HG02610 (cell line): Measurements from ENCODE around the gene ZNF678.
"Not testable (repeated sequence)": the region's sequence is repeated elsewhere in the genome, so short reads cannot be mapped to it uniquely, and the experiment has no call there.

Experiments used
- ATAC-seq: cut with Tn5 transposase; IDR thresholded peaks from one replicate; pipeline ENCODE4 v1.9.1; 2021; ENCODE audit warnings: mild to moderate bottlenecking, moderate library complexity; ENCODE audit not compliant: unreplicated experiment

The ZNF678 gene

DNA sequence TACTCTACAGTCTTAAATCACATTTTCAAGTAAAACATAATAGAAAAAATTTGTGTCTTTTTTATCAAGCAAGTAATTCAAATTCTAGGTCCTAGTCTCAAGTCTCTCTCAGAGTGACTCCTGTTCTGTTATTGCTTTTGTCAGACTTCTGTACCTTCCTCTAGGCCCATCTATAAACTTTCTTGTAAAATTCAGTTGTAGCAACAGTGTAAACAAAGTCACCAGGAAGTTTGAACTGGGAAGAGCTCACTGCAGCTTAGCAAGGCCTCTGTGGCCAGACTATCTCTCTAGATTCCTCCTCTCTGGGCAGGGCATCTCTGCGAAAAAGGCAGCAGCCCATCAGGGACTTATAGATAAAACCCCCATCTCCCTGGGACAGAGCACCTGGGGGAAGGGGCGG, 13.5 kb upstream of the ZNF678 start:
- no peak for ATAC-seq

DNA sequence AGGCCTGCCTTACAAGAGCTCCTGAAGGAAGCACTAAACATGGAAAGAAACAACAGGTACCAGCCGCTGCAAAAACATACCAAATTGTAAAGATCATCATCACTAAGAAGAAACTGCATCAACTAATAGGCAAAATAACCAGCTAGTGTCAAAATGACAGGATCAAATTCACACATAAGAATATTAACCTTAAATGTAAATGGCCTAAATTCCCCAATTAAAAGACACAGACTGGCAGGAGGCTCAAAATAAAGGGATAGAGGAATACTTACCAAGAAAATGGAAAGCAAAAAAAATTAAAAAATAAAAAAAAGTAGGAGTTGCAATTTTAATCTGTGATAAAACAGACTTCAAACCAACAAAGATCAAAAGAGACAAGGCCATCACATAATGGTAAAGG, 11.5 kb upstream of the ZNF678 start:
- not testable (repeated sequence) for ATAC-seq

DNA sequence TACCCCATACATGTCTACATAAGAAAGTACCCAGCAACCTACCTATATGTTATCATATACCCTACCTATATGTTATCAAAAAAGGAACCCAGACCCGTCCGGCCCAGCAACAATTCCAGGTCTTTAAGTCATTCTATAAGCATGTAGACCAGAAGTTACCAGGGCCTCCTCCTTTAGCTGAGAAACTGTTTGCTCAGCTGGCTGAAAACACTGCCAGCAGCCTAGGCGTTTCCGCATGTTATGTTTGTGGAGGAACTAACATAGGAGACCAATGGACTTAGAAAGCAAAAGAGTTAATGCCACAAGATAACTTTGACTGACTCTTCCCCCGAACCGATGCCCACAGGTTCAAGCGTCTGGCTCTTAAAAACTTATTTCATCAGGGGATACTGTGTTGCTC, 7.1 kb upstream of the ZNF678 start:
- ATAC-seq, result no peak

DNA sequence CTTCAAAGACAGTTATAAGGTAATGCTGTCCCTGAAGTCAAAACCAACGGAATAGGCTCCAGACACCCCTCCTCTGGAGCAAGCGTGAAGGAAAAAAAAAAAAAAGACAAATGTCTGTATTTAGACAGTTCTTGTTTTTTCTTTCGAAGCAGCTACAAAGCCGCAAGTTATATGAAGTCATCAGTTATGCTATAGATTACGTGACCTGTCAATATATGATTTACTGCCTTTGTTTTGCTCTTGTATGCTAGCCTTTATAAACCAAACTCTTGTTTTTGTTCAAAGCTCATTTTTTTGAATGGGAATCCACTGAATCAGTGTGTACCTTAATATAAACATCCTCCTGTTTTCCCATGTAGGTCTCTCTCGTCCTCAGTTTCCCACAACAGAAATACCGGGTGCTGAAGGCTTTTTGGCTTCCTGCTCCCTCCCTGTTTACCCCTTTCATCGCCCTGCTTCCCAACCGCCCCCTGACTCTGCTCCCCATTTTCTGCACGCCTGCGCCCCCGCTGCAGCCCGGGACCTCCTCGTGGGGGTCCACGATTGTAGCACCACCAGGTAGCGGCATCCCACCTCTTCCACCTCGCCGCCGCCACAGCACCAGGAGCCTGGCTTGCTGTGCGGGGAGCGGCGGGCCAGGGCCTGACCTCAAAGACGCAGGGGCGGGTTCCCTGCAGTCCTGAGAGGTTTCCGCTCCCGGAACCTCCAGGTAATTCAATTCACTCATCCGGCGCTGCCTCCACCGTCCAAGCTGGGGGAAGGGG, 5.2 kb upstream of the ZNF678 start:
- no peak for ATAC-seq

DNA sequence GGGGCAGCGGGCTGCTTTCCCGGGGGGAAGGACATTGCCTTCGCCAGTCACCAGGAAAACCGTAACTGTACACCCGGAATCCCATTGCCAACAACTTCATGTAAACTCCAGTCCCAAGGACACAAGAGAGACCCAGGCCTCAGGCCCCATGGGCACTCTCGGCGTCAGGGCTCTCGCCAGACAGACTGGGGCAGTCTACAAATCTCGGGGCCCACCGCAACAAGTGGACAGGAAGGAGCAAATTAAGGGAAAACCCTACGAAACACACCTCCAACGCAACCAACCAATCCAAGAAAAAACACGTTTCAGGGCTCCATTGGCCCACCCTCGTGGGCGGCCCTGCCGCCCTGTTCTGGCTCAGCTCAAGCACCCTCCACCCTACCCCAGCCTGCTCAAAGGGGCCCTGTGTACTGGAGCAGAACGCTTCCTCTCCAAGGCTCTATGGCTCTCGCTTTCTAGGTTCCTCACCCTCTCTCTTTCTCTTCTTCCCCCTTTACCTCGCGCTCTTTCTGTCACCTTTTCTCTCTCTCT, 4.6 kb upstream of the ZNF678 start:
- ATAC-seq, result no peak

DNA sequence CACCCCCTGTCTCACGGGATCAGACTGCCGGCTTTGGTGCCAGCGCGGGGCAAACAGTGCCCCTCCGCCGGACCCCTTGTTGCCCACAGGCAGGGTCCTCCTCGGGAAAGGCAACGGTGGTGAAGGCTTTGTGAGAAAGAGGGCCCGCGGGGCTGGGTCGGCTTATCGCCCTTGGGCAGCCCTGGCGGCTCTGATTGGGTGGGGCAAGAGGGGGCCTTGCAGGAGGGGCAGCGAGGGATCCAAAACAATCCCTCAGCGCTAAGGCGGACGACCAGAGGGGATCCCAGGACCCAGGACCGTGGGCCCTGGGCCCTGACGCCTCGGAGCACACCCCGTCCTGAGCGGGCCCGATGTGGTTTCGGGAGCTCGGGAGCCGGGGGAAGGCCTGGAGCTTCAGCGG, 3.9 kb upstream of the ZNF678 start:
- ATAC-seq, result no peak

DNA sequence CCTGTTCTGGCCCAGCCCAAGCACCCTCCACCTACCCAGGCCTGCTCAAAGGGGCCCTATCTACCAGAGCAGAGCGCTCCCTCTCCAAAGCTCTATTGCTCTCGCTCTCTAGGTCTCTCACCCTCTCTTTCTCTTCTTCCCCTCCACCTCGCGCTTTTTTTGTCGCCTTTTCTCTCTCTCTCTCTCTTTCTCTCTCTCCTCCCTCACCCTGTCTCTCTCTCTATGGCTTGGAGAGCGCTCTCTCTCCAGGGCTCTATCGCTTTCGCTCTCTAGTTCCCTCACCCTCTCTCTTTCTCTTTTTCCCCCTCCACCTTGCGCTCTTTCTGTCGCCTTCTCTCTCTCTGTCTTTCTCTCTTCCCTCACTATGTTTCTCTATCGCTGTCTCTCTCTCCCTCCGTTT, 3.4 kb upstream of the ZNF678 start:
- no peak for ATAC-seq

DNA sequence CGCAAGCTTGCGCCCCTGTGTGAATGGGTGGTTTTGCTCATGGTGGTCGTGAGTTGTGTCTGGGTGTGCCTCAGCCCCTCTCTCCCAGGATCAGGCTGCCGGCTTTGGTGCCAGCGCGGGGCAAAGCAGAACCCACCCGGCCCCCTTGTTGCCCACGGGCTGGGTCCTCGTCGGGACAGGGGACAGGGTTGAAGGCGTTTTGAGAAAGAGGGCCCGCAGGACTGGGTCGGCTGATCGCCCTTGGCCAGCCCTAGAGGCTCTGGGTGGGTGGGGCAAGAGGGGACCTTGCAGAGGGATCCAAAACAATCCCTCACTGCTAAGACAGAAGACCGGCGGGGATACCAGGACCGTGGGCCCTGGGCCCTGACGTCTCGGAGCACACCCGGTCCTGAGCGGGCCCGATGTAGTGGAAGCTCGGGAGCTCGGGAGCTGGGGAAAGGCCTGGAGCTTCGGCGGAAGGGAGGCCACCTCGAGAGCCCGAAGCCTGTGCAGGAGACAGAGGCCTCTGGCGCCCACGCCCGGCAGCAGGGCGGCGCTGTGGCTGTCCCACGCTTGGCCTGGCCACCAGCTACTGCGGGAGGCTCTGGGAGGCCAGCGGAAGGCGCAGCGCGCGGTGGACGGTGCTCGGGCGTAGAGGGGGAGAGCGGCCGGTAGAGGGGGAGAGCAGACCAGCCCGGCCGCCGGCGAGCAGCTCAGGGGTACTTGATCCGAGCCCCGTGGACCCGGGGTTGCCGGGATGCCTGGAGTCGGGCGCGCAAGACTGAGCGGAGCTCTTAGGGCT, 2.8 kb upstream of the ZNF678 start:
- no peak for ATAC-seq

DNA sequence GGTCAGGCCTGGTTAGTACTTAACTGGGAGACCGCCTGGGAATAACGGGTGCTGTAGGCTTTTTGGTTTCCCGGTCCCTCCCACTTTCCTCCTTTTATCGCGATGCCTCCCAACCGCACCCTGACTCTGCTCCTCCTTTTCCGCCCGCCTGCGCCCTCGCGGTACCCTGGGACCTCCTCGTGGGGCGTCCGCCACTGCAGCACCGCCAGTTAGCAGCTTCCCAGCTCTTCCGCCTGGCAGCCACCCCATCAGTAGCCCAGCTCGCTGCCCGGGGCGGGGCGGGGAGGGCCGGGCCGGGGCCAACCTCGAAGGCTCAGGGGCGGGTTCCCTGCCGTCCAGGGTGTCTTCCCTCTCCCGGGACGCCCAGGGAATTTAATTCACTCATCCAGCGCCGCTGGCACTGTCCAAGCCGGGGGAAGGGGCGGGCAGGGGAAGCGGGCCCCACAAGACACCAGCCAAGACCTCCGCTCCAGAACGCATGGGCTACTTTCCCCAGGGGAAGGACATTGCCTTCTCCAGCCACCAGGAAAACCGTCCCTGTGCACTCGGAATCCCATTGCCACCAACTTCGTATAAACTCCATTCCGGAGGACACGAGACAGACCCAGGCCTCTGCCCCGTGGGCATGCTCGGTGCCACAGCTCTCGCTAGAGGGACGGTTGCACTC, 2.0 kb upstream of the ZNF678 start:
- no peak for ATAC-seq

DNA sequence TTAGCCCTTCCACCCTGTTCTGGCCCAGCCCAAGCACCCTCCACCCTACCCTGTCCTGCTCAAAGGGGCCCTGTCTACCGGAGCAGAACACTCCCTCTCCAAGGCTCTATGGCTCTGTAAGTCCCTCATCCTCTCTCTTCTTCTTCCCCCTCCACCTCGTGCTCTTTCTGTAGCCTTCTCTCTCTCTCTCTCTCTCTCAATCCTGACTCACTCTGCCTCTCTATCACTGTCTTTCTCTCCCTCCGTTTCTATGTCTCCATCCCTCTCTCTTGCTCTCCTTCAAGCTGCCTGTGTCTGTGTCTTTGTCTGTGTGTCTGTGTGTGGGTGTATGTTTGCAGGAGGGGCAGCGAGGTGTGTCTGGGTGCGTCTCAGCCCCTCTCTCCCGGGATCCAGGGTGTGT, 1.3 kb upstream of the ZNF678 start:
- ATAC-seq, result no peak

DNA sequence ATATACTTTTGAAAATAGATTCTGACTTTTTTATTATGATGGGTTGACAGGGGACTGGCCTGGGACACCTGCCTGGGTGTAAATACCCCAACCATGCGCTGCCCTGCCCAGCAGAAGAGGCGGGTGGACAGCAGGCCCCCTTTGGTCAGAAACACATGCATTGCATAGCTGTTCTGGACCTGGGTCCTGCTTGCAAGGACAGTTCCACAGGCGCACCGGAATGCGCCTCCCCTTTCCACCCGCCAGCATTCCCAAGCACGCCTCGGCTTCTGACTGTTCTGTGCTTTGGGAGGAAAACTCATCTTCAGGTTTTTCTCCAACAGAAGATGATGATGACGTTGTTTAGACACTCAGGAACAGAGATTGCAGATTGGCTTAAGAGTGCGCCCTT, 428 bp upstream of the ZNF678 start:
- no peak for ATAC-seq

DNA sequence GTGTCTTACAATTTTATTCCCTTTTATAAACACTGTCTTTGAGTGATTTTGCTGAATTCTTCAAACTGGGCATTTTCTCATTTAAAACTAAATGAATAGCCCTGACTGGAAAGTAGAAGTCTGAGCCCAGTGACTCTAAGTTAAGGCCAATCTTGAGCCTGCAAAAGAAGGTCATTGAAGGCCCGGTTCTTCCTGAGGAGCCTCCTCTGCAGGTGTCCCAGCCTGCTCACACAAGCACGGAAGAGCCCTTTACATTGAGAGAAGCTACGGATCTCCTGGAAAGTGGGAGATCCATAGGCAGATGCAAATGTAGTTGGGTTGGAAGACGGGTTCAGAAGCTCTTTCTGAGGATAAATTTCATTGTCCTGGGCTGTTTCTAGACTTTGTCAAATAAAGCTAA, 3.9 kb downstream of the ZNF678 start:
- ATAC-seq, result no peak

DNA sequence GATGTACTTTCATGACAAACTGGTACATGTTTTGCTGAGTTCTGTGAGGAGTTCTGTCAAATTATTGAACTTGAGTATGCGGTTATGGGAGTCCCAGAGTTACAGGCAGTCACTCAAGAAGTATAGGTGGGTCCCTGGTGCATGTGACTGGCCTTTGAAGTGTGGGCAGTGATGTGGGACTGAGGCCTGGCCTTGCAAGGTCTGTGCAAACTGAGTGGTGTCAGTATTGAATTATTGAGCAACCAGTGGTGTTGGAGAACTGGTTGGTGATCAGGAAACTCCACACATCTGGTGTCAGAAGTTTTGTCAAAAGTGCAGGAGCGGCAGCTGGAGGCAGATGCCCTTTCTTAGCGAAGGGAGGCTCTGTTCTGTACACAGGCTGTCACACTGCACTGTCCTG, 5.2 kb downstream of the ZNF678 start:
- no peak for ATAC-seq

DNA sequence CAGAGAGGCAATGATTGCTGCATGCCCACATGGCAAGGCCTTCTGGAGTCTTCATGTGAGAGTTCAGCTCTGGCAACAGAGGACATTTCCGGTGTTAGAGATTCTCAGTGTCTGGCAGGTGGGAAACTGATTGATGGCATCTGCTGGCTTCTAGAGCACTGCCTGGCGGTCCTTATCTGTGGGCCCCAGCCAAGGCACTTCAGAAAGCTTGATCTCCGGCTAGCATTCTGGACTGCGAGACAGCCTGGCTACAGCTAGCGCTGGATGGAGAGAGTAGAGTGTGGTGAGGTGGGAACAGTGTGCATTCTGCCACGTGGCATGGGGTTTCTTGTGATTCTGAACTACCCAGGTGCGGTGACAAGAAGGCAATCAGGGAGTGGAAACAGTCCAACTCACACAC, 9.4 kb downstream of the ZNF678 start:
- no peak for ATAC-seq

DNA sequence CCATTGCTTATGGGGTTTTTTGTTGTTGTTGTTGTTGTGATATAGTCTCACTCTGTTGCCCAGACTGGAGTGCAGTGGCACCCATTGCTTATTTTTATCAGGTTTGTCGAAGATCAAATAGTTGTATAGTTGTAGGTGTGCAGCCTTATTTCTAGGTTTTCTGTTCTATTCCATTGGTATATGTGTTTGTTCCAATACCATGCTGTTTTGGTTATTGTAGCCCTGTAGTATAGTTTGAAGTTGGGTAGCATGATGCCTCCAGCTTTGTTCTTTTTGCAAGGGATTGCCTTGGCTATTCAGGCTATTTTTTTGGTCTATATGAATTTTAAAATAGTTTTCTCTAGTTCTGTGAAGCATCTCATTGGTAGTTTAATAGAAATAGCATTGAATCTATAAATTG, 11.6 kb downstream of the ZNF678 start:
- ATAC-seq, result no peak

DNA sequence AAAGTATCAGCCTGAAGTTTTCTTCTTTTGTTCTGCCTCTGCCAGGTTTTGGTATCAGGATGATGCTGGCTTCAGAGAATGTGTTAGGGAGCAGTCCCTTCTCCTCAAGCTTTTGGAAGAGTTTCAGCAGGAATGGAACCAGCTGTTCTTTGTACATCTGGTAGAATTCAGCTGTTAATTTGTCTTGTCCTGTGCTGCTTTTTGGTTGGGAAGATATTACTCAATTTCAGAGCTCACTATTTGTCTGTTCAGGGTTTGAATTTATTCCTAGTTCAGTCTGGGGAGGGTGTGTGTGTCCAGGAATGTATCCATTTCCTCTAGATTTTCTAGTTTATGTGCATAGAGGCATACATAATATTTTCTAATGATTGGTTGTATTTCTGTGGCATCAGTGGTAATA, 12.8 kb downstream of the ZNF678 start:
- no peak for ATAC-seq

DNA sequence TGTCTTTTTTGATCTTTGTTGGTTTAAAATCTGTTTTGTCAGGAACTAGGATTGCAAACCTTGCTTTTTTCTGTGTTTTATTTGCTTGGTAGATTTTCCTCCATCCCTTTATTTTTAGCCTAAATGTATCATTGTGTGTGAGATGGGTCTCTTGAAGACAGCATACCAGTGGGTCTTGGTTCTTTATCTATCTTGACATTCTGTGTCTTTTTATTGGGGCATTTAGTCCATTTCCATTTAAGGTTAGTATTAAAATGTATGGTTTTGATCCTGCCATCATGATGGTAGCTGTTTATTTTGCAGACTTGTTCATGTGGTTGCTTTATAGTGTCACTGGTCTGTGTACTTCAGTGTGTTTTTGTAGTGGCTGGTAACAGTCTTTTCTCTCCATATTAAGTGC, 14.1 kb downstream of the ZNF678 start:
- ATAC-seq, result no peak

DNA sequence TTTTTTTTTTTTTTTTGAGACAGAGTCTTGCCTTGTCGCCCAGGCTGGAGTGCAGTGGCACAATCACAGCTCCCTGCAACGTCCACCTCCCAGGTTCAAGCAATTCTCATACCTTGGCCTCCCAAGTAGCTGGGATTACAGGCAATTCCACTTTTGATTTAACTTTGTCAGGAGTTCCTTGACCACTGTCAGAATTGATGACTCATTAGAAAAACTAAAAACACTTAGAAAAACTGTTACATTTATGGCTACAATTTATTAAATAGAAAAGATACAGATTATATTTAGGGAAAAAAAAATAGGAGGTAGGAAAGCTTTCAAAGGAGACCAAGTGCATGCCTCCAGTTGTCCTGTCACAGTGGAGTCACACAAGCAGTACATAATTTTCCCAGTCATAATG, 20.0 kb downstream of the ZNF678 start:
- no peak for ATAC-seq

DNA sequence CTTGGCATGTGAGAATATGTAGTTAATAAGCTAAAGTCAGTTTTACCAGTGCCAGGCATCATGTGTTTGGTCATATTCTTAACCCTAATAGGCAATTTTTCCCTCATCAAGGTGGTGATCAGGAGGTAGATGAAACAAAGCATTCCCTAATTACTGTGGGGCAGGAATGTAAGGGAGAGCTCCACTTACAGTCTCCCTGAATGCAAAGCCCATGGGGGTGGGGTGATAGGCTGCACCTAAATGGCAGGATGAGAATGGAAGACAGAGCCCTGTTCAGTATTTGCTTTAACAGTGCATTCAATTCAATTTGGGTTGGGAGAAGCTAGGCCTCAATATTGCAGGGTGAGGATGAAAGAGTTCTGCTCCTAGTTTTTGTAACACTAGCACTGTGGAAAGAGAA, 23.4 kb downstream of the ZNF678 start:
- no peak for ATAC-seq

DNA sequence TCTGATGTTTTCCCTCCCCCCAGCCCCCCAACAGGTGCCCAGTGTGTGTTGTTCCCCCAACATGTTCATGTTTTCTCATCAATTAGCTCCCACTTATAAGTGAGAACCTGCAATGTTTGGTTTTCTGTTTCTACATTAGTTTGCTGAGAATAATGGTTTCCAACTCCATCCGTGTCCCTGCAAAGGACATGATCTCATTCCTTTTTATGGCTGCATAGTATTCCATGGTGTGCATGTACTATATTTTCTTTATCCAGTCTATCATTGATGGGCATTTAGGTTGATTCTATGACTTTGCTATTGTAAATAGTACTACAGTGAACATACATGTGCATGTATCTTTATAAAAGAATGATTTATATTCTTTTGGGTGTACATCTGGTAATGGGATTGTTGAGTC, 24.6 kb downstream of the ZNF678 start:
- no peak for ATAC-seq

DNA sequence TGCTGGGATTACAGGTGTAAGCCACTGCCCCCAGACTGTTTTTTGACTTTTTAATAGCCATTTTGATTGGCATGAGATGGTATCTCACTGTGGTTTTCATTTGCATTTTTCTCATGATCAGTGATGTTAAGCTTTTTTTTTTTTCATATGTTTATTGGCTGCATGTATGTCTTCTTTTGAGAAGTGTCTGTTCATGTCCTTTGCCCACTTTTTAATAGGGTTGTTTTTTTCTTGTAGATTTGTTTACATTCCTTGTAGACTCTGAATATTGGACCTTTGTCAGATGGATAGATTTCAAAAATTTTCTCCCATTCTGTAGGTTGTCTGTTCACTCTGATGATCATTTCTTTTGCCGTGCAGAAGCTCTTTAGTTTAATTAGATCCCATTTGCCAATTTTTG, 25.4 kb downstream of the ZNF678 start:
- ATAC-seq, result not testable (repeated sequence)

DNA sequence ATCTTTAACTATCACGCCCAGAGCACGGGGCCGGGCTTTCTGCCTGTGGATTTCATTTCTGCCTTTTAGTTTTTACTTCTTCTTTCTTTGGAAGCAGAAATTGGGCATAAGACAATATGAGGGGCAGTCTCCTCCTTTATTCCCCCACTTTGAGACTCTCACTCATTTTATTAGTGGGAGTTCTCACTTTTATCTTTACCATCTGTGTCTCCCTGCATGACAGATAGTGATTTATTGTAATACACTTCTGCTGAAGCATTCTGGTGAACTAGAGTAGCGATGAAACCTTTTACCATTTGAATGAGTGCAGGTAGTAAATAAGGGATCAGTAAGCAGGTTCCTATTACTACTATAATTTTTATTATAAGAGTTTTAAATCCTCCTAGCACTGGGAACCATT, 26.4 kb downstream of the ZNF678 start:
- not testable (repeated sequence) for ATAC-seq
